Measurements from ENCODE around the gene ZNF813.
A peak's percentile ranks its signal among the peaks of the same experiment; 100 is the strongest.
"Not testable (repeated sequence)": the region's sequence is repeated elsewhere in the genome, so short reads cannot be mapped to it uniquely, and the experiment has no call there.

The ZNF813 gene

GRCh38 chr19:53467485-53468262 is at the start of gene ZNF813:
Gene ZNF813 (plus strand): TSS chr19:53467733. CDS start chr19:53483823, 16,090 bp downstream.
- peak within 1 kb of the TSS; percentile 89 for H3K4me3 Mint-ChIP-seq
- peaks cover 64% of the 10 kb centered on the region for H3K36me3 Mint-ChIP-seq (ENCODE audit: low read depth)
- peak within 1 kb of the TSS; percentile 91 for H3K27ac Mint-ChIP-seq
- peaks cover 30% of the 10 kb centered on the region for H3K4me1 Mint-ChIP-seq (ENCODE audit: low read depth)
- peaks cover 28% of the 10 kb centered on the region for H3K27me3 Mint-ChIP-seq
- H3K9me3 Mint-ChIP-seq = peaks cover 45% of the 10 kb centered on the region
- peak; percentile 99 for DNase-seq

GRCh38 chr19:53420520-53421315 is 46.8 kb upstream of the ZNF813 start:
- Mint-ChIP-seq H3K36me3 (ENCODE audit: low read depth) (peaks cover 21% of the 10 kb centered on the region), H3K9me3 (peaks cover 17% of the 10 kb centered on the region)
- H3K27me3 Mint-ChIP-seq; H3K4me1 Mint-ChIP-seq (ENCODE audit: low read depth); H3K4me3 Mint-ChIP-seq; H3K27ac Mint-ChIP-seq; DNase-seq: not testable (repeated sequence)

GRCh38 chr19:53422551-53422950 is 45.0 kb upstream of the ZNF813 start:
- Mint-ChIP-seq H3K27ac (no peak overlapping the region), H3K4me1 (ENCODE audit: low read depth) (peaks cover 2% of the 10 kb centered on the region), H3K36me3 (ENCODE audit: low read depth) (peaks cover 8% of the 10 kb centered on the region), H3K4me3 (no peak overlapping the region), H3K9me3 (peaks cover 3% of the 10 kb centered on the region), H3K27me3 (no peaks in the 10 kb centered on the region)
- no peak for DNase-seq

DNA sequence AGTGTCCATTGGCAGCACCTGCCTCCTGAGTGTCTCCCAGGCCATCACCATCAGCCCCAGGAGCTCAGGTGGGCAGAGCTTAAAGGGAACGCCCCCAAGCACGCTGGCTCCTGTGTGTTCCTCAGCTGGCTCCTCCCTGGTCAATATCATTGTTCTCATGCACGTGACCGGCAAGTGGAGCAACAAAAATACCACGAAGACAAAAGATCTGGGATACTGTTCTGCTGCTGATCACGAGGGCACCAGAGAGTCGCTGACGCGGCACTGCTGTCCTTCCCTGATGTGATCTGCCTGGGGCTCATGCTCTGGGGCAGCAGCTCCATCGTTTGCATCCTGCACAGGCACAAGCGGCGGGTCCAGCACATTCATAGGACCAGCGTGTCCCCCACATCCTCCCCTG is 44.5 kb upstream of the ZNF813 start:
- not testable (repeated sequence) for H3K27me3 Mint-ChIP-seq; H3K27ac Mint-ChIP-seq; H3K9me3 Mint-ChIP-seq; DNase-seq; H3K4me1 Mint-ChIP-seq (ENCODE audit: low read depth); H3K36me3 Mint-ChIP-seq (ENCODE audit: low read depth); H3K4me3 Mint-ChIP-seq

- H3K36me3 Mint-ChIP-seq (ENCODE audit: low read depth); H3K27ac Mint-ChIP-seq; H3K9me3 Mint-ChIP-seq; H3K27me3 Mint-ChIP-seq; H3K4me1 Mint-ChIP-seq (ENCODE audit: low read depth); H3K4me3 Mint-ChIP-seq; DNase-seq: not testable (repeated sequence)
Observed at GRCh38 chr19:53423680-53424079, 43.9 kb upstream of the ZNF813 start.

- DNase-seq = peak; percentile 74
- Mint-ChIP-seq H3K4me1 (ENCODE audit: low read depth) (peaks cover 2% of the 10 kb centered on the region), H3K27ac (no peak overlapping the region)
Observed at GRCh38 chr19:53424968-53425597, 42.5 kb upstream of the ZNF813 start.

GRCh38 chr19:53431399-53432087 is 36.0 kb upstream of the ZNF813 start, which contains the start of gene ZNF761:
Gene ZNF761 (plus strand): TSS chr19:53431984. CDS start chr19:53447269, 15,285 bp downstream.
- peaks cover 48% of the 10 kb centered on the region for H3K36me3 Mint-ChIP-seq (ENCODE audit: low read depth)
- H3K4me1 Mint-ChIP-seq (ENCODE audit: low read depth) = peaks cover 36% of the 10 kb centered on the region
- peak; percentile 100 for DNase-seq
- H3K27me3 Mint-ChIP-seq = no peaks in the 10 kb centered on the region
- H3K27ac Mint-ChIP-seq = peak within 1 kb of the TSS; percentile 95
- peak within 1 kb of the TSS; percentile 95 for H3K4me3 Mint-ChIP-seq
- peaks cover 15% of the 10 kb centered on the region for H3K9me3 Mint-ChIP-seq

More at GRCh38 chr19:53424968-53425597, 42.5 kb upstream of the ZNF813 start:
- Mint-ChIP-seq H3K27me3 (no peaks in the 10 kb centered on the region), H3K4me3 (no peak overlapping the region), H3K9me3 (no peaks in the 10 kb centered on the region), H3K36me3 (ENCODE audit: low read depth) (no peaks in the 10 kb centered on the region)

GRCh38 chr19:53432088-53432661 is 35.4 kb upstream of the ZNF813 start:
- peaks cover 19% of the 10 kb centered on the region for H3K9me3 Mint-ChIP-seq
- H3K27me3 Mint-ChIP-seq = no peaks in the 10 kb centered on the region
- H3K36me3 Mint-ChIP-seq (ENCODE audit: low read depth) = peaks cover 54% of the 10 kb centered on the region
- peak overlapping the region; percentile 95 for H3K27ac Mint-ChIP-seq
- H3K4me1 Mint-ChIP-seq (ENCODE audit: low read depth) = peaks cover 36% of the 10 kb centered on the region
- H3K4me3 Mint-ChIP-seq = peak overlapping the region; percentile 95
- peak; percentile 60 for DNase-seq

DNA sequence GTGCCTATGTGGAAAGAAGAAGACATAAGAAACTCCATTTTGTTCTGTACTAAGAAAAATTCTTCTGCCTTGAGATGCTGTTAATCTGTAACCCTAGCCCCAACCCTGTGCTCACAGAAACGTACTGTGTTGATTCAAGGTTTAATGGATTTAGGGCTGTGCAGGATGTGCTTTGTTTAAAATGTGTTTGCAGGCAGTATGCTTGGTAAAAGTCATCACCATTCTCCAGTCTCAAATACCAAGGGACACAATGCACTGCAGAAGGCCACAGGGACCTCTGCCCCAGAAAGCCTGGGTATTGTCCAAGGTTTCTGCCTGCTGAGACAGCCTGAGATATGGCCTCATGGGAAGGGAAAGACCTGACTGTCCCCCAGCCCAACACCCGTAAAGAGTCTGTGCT is 23.7 kb upstream of the ZNF813 start:
- not testable (repeated sequence) for H3K27ac Mint-ChIP-seq; H3K4me1 Mint-ChIP-seq (ENCODE audit: low read depth); DNase-seq; H3K4me3 Mint-ChIP-seq; H3K27me3 Mint-ChIP-seq
- Mint-ChIP-seq H3K36me3 (ENCODE audit: low read depth) (peaks cover 98% of the 10 kb centered on the region), H3K9me3 (peaks cover 43% of the 10 kb centered on the region)

- H3K27me3 Mint-ChIP-seq; H3K4me3 Mint-ChIP-seq; DNase-seq; H3K27ac Mint-ChIP-seq; H3K4me1 Mint-ChIP-seq (ENCODE audit: low read depth): not testable (repeated sequence)
- peaks cover 98% of the 10 kb centered on the region for H3K36me3 Mint-ChIP-seq (ENCODE audit: low read depth)
- peaks cover 52% of the 10 kb centered on the region for H3K9me3 Mint-ChIP-seq
Observed at GRCh38 chr19:53447196-53447595, 20.3 kb upstream of the ZNF813 start.

GRCh38 chr19:53455828-53456227 is 11.7 kb upstream of the ZNF813 start:
- H3K27me3 Mint-ChIP-seq = no peaks in the 10 kb centered on the region
- H3K4me1 Mint-ChIP-seq (ENCODE audit: low read depth) = no peaks in the 10 kb centered on the region
- no peak overlapping the region for H3K4me3 Mint-ChIP-seq
- H3K27ac Mint-ChIP-seq = no peak overlapping the region
- no peak for DNase-seq
- H3K36me3 Mint-ChIP-seq (ENCODE audit: low read depth) = peaks cover 90% of the 10 kb centered on the region
- peaks cover 66% of the 10 kb centered on the region for H3K9me3 Mint-ChIP-seq

- peaks cover 66% of the 10 kb centered on the region for H3K9me3 Mint-ChIP-seq
- peaks cover 61% of the 10 kb centered on the region for H3K36me3 Mint-ChIP-seq (ENCODE audit: low read depth)
- H3K27me3 Mint-ChIP-seq = peaks cover 24% of the 10 kb centered on the region
- not testable (repeated sequence) for H3K4me1 Mint-ChIP-seq (ENCODE audit: low read depth); DNase-seq; H3K4me3 Mint-ChIP-seq; H3K27ac Mint-ChIP-seq
Observed at GRCh38 chr19:53460131-53460721, 7.3 kb upstream of the ZNF813 start.

GRCh38 chr19:53461866-53462265 is 5.7 kb upstream of the ZNF813 start:
- peaks cover 47% of the 10 kb centered on the region for H3K36me3 Mint-ChIP-seq (ENCODE audit: low read depth)
- no peak for DNase-seq
- H3K4me1 Mint-ChIP-seq (ENCODE audit: low read depth) = peaks cover 5% of the 10 kb centered on the region
- H3K27me3 Mint-ChIP-seq = peaks cover 35% of the 10 kb centered on the region
- no peak overlapping the region for H3K27ac Mint-ChIP-seq
- peaks cover 57% of the 10 kb centered on the region for H3K9me3 Mint-ChIP-seq
- no peak overlapping the region for H3K4me3 Mint-ChIP-seq

All from activated T-cell treated with anti-CD3 and anti-CD28 coated beads, Interleukin-2, amount 50 U/mL, for 24 hours (primary cell).